H1 (cell line): ENCODE measurements around the gene TSGA10.

ENCODE experiments used
- CHD2 ChIP-seq: IDR thresholded peaks from 2 replicates; pipeline ENCODE4 v1.6.1; 2012; ENCODE audit warnings: low read length, improper control_type of control experiment
- JUN ChIP-seq: IDR thresholded peaks from 2 replicates; pipeline ENCODE4 v1.6.1; 2011; ENCODE audit warnings: low read depth, mild to moderate bottlenecking, improper control_type of control experiment, low read length
- SIN3A ChIP-seq, 2 experiments: IDR thresholded peaks in 1 of 2; conservative IDR thresholded peaks in 1 of 2; 2 replicates each; pipeline ENCODE4 v1.6.1; 2011 to 2012; ENCODE audit warnings: low read length in 2 of 2, improper control_type of control experiment in 1 of 2, low read depth in 1 of 2, mild to moderate bottlenecking in 1 of 2
- ZNF274 ChIP-seq: IDR thresholded peaks from 2 replicates; pipeline ENCODE4 v1.7.0; 2012; ENCODE audit warnings: low read length, borderline replicate concordance; ENCODE audit errors: extremely low read depth
- TF ChIP-seq, protein P1 (sequence below), 3 experiments: IDR thresholded peaks; 1 replicate in 2 of 3; 2 replicates in 1 of 3; pipeline versions ENCODE4 v1.5.1 to v1.6.1; 2011; ENCODE audit warnings: low read length in 3 of 3, mild to moderate bottlenecking in 3 of 3, inconsistent platforms in 2 of 3, low read depth in 1 of 3, moderate library complexity in 1 of 3; ENCODE audit not compliant: insufficient read depth in 1 of 3; ENCODE audit errors: control extremely low read depth in 1 of 3

DNA sequence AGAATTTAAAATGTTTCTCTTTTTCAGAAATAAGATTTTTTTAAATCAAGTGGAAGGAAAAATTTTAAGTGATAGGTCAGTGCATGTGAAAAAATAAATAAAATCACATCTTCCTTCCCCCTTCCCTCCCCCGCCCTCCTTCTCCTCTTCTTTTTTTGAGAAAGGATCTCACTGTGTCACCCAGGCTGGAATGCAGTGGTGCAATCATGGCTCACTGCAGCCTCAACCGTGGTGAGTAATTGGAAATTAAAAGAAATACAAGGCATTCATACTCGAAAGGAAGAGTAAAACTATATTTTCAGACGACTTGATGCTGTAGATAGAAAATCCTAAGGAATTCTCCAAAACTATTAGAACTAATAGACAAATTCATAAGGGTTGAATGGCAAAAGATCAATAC, 201.8 kb downstream of the TSGA10 start:
- TF ChIP-seq, protein P1, sequence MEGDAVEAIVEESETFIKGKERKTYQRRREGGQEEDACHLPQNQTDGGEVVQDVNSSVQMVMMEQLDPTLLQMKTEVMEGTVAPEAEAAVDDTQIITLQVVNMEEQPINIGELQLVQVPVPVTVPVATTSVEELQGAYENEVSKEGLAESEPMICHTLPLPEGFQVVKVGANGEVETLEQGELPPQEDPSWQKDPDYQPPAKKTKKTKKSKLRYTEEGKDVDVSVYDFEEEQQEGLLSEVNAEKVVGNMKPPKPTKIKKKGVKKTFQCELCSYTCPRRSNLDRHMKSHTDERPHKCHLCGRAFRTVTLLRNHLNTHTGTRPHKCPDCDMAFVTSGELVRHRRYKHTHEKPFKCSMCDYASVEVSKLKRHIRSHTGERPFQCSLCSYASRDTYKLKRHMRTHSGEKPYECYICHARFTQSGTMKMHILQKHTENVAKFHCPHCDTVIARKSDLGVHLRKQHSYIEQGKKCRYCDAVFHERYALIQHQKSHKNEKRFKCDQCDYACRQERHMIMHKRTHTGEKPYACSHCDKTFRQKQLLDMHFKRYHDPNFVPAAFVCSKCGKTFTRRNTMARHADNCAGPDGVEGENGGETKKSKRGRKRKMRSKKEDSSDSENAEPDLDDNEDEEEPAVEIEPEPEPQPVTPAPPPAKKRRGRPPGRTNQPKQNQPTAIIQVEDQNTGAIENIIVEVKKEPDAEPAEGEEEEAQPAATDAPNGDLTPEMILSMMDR (IDR thresholded peaks at IDR 0.05; ENCODE audit: control extremely low read depth in 1 of 3, insufficient read depth in 1 of 3, low read depth in 1 of 3, low read length in 3 of 3), result no peak
- TF ChIP-seq CHD2 (no peak), JUN (no peak), ZNF274 (no peak), SIN3A (conservative IDR thresholded peaks at IDR 0.05 in 1 of 2, IDR thresholded peaks at IDR 0.05 in 1 of 2; ENCODE audit: low read depth in 1 of 2, low read length in 2 of 2) (no peak)
